ENCODE results near the gene ANKRD12. TPM values are rescaled to one million over a fixed set of nuclear protein-coding genes. Genes with fewer than 3 reads are reported as not detected.

ANKRD12 gene
- total RNA-seq, 2 experiments from 2014 or later: 37.5 to 40.0 TPM

DNA sequence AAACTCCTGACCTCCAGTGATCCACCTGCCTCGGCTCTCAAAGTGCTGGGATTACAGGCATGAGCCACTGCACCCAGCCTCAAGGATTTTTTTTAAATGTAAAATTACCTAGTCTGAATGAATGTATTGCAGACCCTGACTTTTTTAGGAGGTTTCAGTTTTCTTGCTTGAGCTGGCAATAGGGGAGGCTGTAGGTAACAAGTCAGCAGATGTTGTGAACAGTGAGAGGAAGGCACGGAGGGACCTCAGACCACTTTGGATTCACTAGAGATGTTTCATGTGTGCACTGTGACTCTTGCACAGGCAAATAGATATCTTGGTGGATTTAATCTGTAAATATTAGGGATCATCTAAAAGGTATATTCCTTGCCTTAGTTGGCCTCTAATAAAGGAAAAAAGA lies 27.7 kb upstream of the ANKRD12 start:
- Mint-ChIP-seq H3K4me3 (peak overlapping the region; percentile 59), H3K27me3 (ENCODE audit: low read depth) (no peaks in the 10 kb centered on the region)

GRCh38 chr18:9109523-9109922 lies 27.1 kb upstream of the ANKRD12 start:
- no peak for DNase-seq
- peak overlapping the region; percentile 94 for H3K27ac Mint-ChIP-seq
- CTCF ChIA-PET: interaction anchor here (0.9 to 2.1 kb wide), 7 partner anchors 8 to 38 kb away, joined by 3 to 11 read pairs (median 5); no protein-coding TSS in a partner anchor
- peaks cover 2% of the 10 kb centered on the region for H3K9me3 Mint-ChIP-seq
- intact Hi-C loops (cut with micrococcal nuclease): loop anchor here (10.0 kb wide), 1 partner anchor 1415 kb away; the partner anchor contains the start of gene NAPG
- H3K4me3 Mint-ChIP-seq: peak overlapping the region; percentile 59
- peaks cover 91% of the 10 kb centered on the region for H3K4me1 Mint-ChIP-seq (ENCODE audit: low read depth)
- H3K27me3 Mint-ChIP-seq (ENCODE audit: low read depth): no peaks in the 10 kb centered on the region
- peaks cover 62% of the 10 kb centered on the region for H3K36me3 Mint-ChIP-seq (ENCODE audit: low read depth)

More for the DNA sequence above, 27.7 kb upstream of the ANKRD12 start:
- Mint-ChIP-seq H3K4me1 (ENCODE audit: low read depth) (peaks cover 93% of the 10 kb centered on the region), H3K27ac (peak overlapping the region; percentile 94), H3K36me3 (ENCODE audit: low read depth) (peaks cover 68% of the 10 kb centered on the region), H3K9me3 (peaks cover 2% of the 10 kb centered on the region)
- CTCF ChIA-PET: interaction anchor here (1.1 to 2.1 kb wide), 4 partner anchors 9 to 35 kb away, joined by 5 to 11 read pairs (median 8); no protein-coding TSS in a partner anchor
- intact Hi-C loops (cut with micrococcal nuclease): loop anchor here (10.0 kb wide), 1 partner anchor 1416 kb away; the partner anchor contains the start of gene NAPG
- DNase-seq: no peak

- peaks cover 89% of the 10 kb centered on the region for H3K4me1 Mint-ChIP-seq (ENCODE audit: low read depth)
- CTCF ChIA-PET: interaction anchor here (0.8 to 1.7 kb wide), 3 partner anchors 16 to 31 kb away, joined by 3 to 5 read pairs (median 4); no protein-coding TSS in a partner anchor
- DNase-seq: no peak
Measured at GRCh38 chr18:9113468-9114149, 23.0 kb upstream of the ANKRD12 start.

DNA sequence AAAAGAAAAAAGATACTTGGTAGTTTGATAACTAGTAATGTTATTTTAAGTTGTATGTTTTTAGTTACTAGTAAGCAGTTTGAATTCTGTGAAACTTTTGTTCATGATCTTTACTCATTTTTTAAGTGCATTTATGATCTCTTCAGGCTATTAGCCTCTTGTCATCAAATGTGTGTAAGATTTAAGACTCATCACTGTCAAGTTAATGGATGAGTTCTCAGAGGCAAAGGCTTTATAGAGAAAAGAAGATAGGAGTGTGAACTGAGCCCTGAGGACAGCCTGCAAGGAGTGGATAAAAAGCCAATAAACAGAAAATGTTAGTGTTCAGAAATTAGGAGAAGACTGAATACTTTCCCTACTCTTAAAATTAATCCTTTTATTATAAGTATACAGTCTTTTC lies 20.6 kb upstream of the ANKRD12 start:
- no peak for DNase-seq
- intact Hi-C loops (cut with micrococcal nuclease): no loop called here
- Mint-ChIP-seq H3K4me1 (ENCODE audit: low read depth) (peaks cover 83% of the 10 kb centered on the region), H3K4me3 (peak overlapping the region; percentile 78), H3K27ac (peak overlapping the region; percentile 98), H3K9me3 (peaks cover 2% of the 10 kb centered on the region), H3K27me3 (ENCODE audit: low read depth) (no peaks in the 10 kb centered on the region), H3K36me3 (ENCODE audit: low read depth) (peaks cover 35% of the 10 kb centered on the region)
- CTCF ChIA-PET: interaction anchor here (0.7 to 3.3 kb wide), 6 partner anchors 13 to 44 kb away, joined by 3 to 20 read pairs (median 4); partner anchors contain the start of gene NDUFV2

More at GRCh38 chr18:9113468-9114149, 23.0 kb upstream of the ANKRD12 start:
- H3K27me3 Mint-ChIP-seq (ENCODE audit: low read depth): no peaks in the 10 kb centered on the region
- H3K4me3 Mint-ChIP-seq: peak overlapping the region; percentile 23
- H3K9me3 Mint-ChIP-seq: peaks cover 2% of the 10 kb centered on the region
- H3K27ac Mint-ChIP-seq: peak overlapping the region; percentile 71
- peaks cover 42% of the 10 kb centered on the region for H3K36me3 Mint-ChIP-seq (ENCODE audit: low read depth)
- intact Hi-C loops (cut with micrococcal nuclease): no loop called here

DNA sequence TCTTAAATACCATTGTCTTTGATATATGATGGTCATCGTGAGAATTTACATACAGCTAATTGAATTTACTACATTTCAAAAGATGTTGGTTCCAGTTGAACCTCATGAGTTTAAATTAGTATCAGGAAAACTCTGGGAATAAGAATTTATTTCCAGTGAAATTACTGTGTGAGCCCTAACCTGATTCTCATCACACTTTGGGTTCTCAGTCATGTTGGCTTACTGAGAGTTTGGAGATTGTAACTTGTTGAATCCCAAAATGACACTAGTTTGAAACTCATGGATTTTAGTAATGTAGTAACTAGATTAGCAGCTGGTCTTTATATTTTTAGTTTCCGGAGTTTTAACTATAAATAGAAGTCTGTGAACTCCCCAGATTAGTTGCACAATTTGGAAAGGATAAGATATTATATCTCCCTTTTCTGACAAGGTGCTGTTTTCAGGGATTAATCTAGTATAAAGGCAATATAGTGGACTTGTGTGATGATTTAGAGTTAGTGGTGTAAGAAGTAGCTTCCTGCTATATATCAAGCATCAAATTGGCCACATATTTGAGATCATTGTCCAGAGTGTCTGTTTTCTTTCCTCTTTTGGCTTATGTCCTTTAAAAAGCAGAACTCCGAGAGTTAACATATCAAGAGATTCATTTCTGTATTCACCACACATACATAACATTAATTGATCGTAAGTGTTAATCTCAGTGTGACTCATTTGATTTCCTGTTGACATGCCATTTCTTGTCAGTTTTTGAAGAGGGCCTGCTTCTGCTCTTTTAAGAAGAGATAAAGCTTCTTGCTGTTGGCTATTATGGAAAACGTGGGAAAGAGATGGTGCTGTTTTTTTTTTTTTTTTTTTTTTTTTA lies 18.4 kb upstream of the ANKRD12 start:
- Mint-ChIP-seq H3K27me3 (ENCODE audit: low read depth) (no peaks in the 10 kb centered on the region), H3K4me3 (peak overlapping the region; percentile 57), H3K4me1 (ENCODE audit: low read depth) (peaks cover 81% of the 10 kb centered on the region), H3K27ac (peak overlapping the region; percentile 98), H3K36me3 (ENCODE audit: low read depth) (peaks cover 23% of the 10 kb centered on the region), H3K9me3 (no peaks in the 10 kb centered on the region)
- DNase-seq: no peak
- intact Hi-C loops (cut with micrococcal nuclease): loop anchor here (1.0 kb wide), 7 partner anchors 11 to 357 kb away; partner anchors contain the start of genes ANKRD12, NDUFV2 and RALBP1
- CTCF ChIA-PET: interaction anchor here (0.8 to 3.3 kb wide), 11 partner anchors 9 to 40 kb away, joined by 3 to 20 read pairs (median 3); partner anchors contain the start of genes ANKRD12 and NDUFV2

GRCh38 chr18:9120796-9121195 lies 15.8 kb upstream of the ANKRD12 start:
- peak overlapping the region; percentile 76 for H3K27ac Mint-ChIP-seq
- peaks cover 77% of the 10 kb centered on the region for H3K4me1 Mint-ChIP-seq (ENCODE audit: low read depth)
- no peaks in the 10 kb centered on the region for H3K27me3 Mint-ChIP-seq (ENCODE audit: low read depth)
- CTCF ChIA-PET: interaction anchor here (0.8 to 1.0 kb wide), 4 partner anchors 11 to 21 kb away, joined by 3 to 4 read pairs (median 4); no protein-coding TSS in a partner anchor
- DNase-seq: no peak
- H3K36me3 Mint-ChIP-seq (ENCODE audit: low read depth): peaks cover 37% of the 10 kb centered on the region
- no peaks in the 10 kb centered on the region for H3K9me3 Mint-ChIP-seq
- H3K4me3 Mint-ChIP-seq: peak overlapping the region; percentile 11
- intact Hi-C loops (cut with micrococcal nuclease): no loop called here

DNA sequence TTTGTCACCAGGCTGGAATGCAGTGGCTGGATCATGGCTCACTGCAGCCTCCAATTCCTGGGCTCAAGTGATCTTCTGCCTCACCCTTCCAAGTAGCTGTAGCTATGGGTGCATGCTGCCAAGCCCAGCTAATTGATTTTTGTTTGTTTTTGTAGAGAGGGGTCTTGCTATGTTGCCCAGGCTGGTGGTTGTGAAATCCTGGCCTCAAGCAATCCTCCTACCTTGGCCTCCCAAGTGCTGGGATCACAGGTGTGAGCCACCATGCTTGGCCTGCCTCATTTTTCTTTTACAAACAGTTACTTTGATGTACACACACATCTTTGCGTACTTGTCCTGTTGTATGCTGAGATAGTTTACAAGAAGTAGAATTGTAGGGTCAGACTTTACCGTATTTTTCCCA lies 13.1 kb upstream of the ANKRD12 start:
- H3K36me3 Mint-ChIP-seq (ENCODE audit: low read depth): peaks cover 40% of the 10 kb centered on the region
- no peak overlapping the region for H3K4me3 Mint-ChIP-seq
- H3K27me3 Mint-ChIP-seq (ENCODE audit: low read depth): no peaks in the 10 kb centered on the region
- H3K27ac Mint-ChIP-seq: no peak overlapping the region
- DNase-seq: no peak
- intact Hi-C loops (cut with micrococcal nuclease): no loop called here
- H3K9me3 Mint-ChIP-seq: no peaks in the 10 kb centered on the region
- H3K4me1 Mint-ChIP-seq (ENCODE audit: low read depth): peaks cover 67% of the 10 kb centered on the region
- CTCF ChIA-PET: interaction anchor here (1.1 to 1.4 kb wide), 2 partner anchors 12 to 18 kb away, joined by 3 read pairs; no protein-coding TSS in a partner anchor

- CTCF ChIA-PET: interaction anchor here (0.6 to 0.9 kb wide), 3 partner anchors 15 to 33 kb away, joined by 3 to 4 read pairs (median 3); no protein-coding TSS in a partner anchor
- DNase-seq: no peak
- H3K4me1 Mint-ChIP-seq (ENCODE audit: low read depth): peaks cover 66% of the 10 kb centered on the region
- intact Hi-C loops (cut with micrococcal nuclease): no loop called here
- no peak overlapping the region for H3K27ac Mint-ChIP-seq
- no peaks in the 10 kb centered on the region for H3K27me3 Mint-ChIP-seq (ENCODE audit: low read depth)
- H3K4me3 Mint-ChIP-seq: no peak overlapping the region
- H3K36me3 Mint-ChIP-seq (ENCODE audit: low read depth): peaks cover 46% of the 10 kb centered on the region
- no peaks in the 10 kb centered on the region for H3K9me3 Mint-ChIP-seq
Measured at GRCh38 chr18:9124824-9125223, 11.8 kb upstream of the ANKRD12 start.

DNA sequence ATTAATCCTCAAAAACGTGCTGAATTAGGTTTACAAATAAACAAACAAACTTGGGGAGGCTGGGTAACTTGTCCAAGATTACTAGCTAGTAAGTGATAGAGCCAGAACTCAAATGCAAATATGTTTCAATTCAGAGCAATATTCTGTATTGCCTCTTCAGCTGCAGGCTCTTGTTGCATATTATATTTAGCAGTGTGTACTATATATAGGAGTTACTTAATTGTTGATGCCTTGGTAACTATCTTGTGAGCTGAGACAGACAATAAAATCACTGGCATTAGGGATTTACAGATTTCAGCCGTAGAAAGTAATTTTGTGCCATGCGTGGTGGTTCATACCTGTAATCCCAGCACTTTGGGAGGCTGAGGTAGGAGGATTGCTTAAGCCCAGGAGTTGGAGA lies 10.2 kb upstream of the ANKRD12 start:
- no peak for DNase-seq
- H3K36me3 Mint-ChIP-seq (ENCODE audit: low read depth): peaks cover 43% of the 10 kb centered on the region
- H3K9me3 Mint-ChIP-seq: no peaks in the 10 kb centered on the region
- no peak overlapping the region for H3K4me3 Mint-ChIP-seq
- H3K27ac Mint-ChIP-seq: no peak overlapping the region
- CTCF ChIA-PET: interaction anchor here (0.8 to 1.7 kb wide), 2 partner anchors 13 to 47 kb away, joined by 3 read pairs; no protein-coding TSS in a partner anchor
- intact Hi-C loops (cut with micrococcal nuclease): no loop called here
- H3K27me3 Mint-ChIP-seq (ENCODE audit: low read depth): no peaks in the 10 kb centered on the region
- H3K4me1 Mint-ChIP-seq (ENCODE audit: low read depth): peaks cover 61% of the 10 kb centered on the region

DNA sequence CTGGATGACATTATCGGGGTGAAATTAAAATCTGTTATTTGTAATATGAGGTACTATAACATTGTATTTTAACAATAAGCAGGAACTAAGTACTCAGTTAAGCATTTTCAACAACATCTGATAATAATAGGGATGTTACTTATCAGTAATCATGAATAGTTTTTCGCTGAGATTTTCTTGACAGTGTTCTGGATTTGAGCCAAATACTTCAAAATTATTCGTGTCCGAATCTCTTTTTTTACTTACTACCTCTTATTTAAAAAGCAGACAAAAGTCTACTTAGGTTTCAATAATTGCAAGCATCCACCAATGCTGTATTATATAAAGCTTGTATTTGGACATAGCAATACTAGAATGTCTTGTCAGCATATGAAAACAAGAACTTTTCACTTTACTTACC lies 6.4 kb upstream of the ANKRD12 start:
- Mint-ChIP-seq H3K4me1 (ENCODE audit: low read depth) (peaks cover 60% of the 10 kb centered on the region), H3K36me3 (ENCODE audit: low read depth) (peaks cover 48% of the 10 kb centered on the region), H3K9me3 (no peaks in the 10 kb centered on the region), H3K27me3 (ENCODE audit: low read depth) (no peaks in the 10 kb centered on the region), H3K27ac (no peak overlapping the region), H3K4me3 (no peak overlapping the region)
- CTCF ChIA-PET: no interaction called here
- no peak for DNase-seq
- intact Hi-C loops (cut with micrococcal nuclease): no loop called here

- intact Hi-C loops (cut with micrococcal nuclease): no loop called here
- CTCF ChIA-PET: no interaction called here
- no peak for DNase-seq
- Mint-ChIP-seq H3K27me3 (ENCODE audit: low read depth) (no peaks in the 10 kb centered on the region), H3K4me3 (no peak overlapping the region), H3K36me3 (ENCODE audit: low read depth) (peaks cover 48% of the 10 kb centered on the region), H3K4me1 (ENCODE audit: low read depth) (peaks cover 59% of the 10 kb centered on the region), H3K9me3 (no peaks in the 10 kb centered on the region), H3K27ac (peak overlapping the region; percentile 46)
Measured at GRCh38 chr18:9130806-9131205, 5.8 kb upstream of the ANKRD12 start.

GRCh38 chr18:9132628-9133027 lies 4.0 kb upstream of the ANKRD12 start:
- peak overlapping the region; percentile 44 for H3K27ac Mint-ChIP-seq
- CTCF ChIA-PET: interaction anchor here (1.4 kb wide), 1 partner anchor 58 kb away, joined by 4 read pairs; no protein-coding TSS in a partner anchor
- no peak for DNase-seq
- no peaks in the 10 kb centered on the region for H3K27me3 Mint-ChIP-seq (ENCODE audit: low read depth)
- H3K4me1 Mint-ChIP-seq (ENCODE audit: low read depth): peaks cover 51% of the 10 kb centered on the region
- no peak overlapping the region for H3K4me3 Mint-ChIP-seq
- intact Hi-C loops (cut with micrococcal nuclease): no loop called here
- no peaks in the 10 kb centered on the region for H3K9me3 Mint-ChIP-seq
- H3K36me3 Mint-ChIP-seq (ENCODE audit: low read depth): peaks cover 44% of the 10 kb centered on the region
